Astrocyte of the hippocampus (primary cell): ENCODE results near the gene MUCL3.
A peak's percentile ranks its signal among the peaks of the same experiment; 100 is the strongest.
"Not testable (repeated sequence)": the region's sequence is repeated elsewhere in the genome, so short reads cannot be mapped to it uniquely, and the experiment has no call there.

Experiments
- DNase-seq: peaks from one replicate; pipeline ENCODE4 v3.0.0; 2011; ENCODE audit warnings: low read depth, low spot score

Gene MUCL3

GRCh38 chr6:30912746-30913520 lies 27.8 kb upstream of the MUCL3 start:
- DNase-seq = no peak

DNA sequence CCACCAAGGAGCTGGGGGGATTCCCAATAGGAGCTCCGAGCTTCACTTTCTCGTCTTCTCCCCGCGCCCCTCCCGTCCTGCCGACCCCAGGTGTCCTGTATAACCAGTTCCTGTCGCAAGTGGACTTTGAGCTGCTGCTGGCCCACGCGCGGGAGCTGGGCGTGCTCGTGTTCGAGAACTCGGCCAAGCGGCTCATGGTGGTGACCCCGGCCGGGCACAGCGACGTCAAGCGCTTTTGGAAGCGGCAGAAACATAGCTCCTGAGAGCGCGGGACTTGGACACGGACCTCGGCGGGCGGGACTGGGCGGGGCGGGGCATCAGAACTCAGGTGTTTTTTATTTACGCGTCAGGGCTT lies 27.1 kb upstream of the MUCL3 start:
- DNase-seq = no peak

- DNase-seq = peak; percentile 97
These were observed 26.5 kb upstream of the MUCL3 start, which contains the start of gene VARS2 for GRCh38 chr6:30914076-30914853. VARS2 (plus strand) TSS chr6:30914238; CDS start chr6:30914837, 599 bp downstream.

DNA sequence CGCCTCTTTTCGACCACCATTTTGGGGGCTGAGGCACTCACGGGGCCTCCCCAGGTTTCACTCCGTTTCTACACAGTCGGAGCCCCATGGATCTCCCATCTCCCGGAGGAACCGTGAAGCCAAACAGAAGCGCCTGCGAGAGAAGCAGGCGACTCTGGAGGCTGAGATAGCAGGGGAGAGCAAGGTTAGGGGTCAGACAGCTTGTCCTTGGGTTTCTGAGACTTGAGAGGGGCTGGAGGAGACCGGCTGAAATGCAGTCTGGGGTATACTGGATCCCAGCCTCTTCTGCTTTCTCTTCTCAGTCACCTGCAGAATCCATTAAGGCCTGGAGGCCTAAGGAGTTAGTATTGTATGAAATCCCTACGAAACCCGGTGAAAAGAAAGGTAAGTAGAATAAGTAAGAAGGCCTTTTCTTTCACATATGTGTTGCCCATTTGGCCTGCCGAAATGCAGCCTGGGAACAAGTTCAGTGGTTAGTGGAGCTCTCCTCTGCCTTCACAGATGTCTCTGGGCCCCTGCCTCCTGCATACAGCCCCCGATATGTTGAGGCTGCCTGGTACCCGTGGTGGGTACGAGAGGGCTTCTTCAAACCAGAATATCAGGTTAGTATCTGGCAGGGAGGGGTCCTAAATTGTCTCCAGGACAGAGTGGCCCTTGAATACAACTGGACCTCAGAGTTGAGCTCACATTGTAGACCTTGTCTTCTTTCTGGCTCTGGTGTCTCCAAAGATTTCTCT lies 25.8 kb upstream of the MUCL3 start:
- peak; percentile 14 for DNase-seq

GRCh38 chr6:30915591-30915946 lies 25.2 kb upstream of the MUCL3 start:
- peak; percentile 81 for DNase-seq

GRCh38 chr6:30917041-30917440 lies 23.7 kb upstream of the MUCL3 start:
- DNase-seq = no peak

- no peak for DNase-seq
These were observed 23.3 kb upstream of the MUCL3 start for GRCh38 chr6:30917487-30917886.

DNA sequence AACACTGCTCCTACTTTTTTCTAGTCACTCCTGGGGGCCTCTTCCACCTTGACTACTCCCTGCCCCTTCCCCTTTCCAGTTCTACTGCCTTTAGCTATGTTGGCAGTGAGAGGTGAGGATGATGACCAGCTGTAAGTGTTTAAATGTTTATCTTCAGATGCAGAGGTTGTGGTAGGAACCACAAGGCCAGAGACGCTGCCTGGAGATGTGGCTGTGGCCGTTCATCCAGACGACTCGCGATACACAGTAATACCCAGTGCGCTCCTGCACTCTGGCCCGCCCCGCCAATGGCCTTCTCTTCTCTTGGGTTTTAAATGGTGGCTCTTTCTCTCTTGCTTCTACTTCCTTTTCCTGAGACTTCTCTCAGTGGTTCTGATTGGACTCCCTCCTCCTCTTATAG lies 22.1 kb upstream of the MUCL3 start:
- DNase-seq = no peak

GRCh38 chr6:30922447-30922852 lies 18.3 kb upstream of the MUCL3 start:
- no peak for DNase-seq

DNA sequence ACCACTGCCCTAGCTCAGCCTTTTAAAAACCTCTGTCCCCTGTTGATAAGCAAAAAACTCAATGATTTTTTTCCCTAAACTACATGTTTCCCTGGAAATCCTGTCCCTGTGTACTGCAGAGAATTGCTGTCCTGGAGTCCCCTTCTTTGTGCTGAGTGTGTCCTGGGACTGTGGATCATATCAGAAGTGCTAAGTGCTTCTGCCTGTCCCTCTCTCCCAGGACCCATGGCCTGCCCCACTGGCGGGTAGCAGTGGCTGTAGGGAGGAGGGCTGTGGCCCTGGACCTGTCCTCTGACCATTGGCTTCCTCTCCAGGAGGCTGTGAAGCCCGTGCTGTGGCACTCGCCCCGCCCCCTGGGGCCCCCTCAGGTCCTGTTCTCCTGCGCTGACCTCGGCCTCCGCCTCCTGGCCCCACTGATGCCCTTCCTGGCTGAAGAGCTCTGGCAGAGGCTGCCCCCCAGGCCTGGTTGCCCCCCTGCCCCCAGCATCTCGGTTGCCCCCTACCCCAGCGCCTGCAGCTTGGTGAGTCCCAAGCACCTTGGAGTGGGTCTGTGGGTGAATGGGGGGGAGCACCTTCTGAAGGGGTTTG lies 16.6 kb upstream of the MUCL3 start:
- not testable (repeated sequence) for DNase-seq

- DNase-seq = peak; percentile 60
These were observed 14.1 kb upstream of the MUCL3 start for GRCh38 chr6:30926644-30927043.

GRCh38 chr6:30927080-30927479 lies 13.7 kb upstream of the MUCL3 start:
- DNase-seq = not testable (repeated sequence)

- no peak for DNase-seq
These were observed 12.1 kb upstream of the MUCL3 start for GRCh38 chr6:30928677-30929076.

- no peak for DNase-seq
These were observed 10.3 kb upstream of the MUCL3 start for GRCh38 chr6:30930506-30930905.

DNA sequence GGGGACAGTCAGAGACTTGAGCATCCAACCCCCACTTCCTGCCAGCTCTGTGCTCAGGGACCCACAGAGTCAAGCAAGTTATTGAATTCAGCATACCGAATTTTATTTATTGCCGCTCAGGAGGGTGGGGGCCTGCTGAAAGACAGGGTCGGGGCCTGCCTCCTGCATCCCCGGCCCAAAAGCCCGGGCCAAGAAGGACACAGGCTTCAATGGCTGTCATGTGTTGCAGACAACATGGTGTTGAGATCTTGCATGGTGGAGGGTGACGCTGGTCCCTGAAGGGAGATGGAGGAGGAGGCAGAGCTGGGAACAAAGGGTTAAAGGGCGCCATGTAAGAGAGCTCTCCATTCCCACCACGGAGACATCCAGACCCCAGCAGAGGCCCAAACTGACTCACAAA lies 9.5 kb upstream of the MUCL3 start:
- no peak for DNase-seq

GRCh38 chr6:30931969-30932645 lies 8.7 kb upstream of the MUCL3 start, which contains the start of gene SFTA2:
SFTA2 (minus strand) TSS chr6:30932170; CDS start chr6:30932096, 74 bp downstream.
- DNase-seq = no peak

DNA sequence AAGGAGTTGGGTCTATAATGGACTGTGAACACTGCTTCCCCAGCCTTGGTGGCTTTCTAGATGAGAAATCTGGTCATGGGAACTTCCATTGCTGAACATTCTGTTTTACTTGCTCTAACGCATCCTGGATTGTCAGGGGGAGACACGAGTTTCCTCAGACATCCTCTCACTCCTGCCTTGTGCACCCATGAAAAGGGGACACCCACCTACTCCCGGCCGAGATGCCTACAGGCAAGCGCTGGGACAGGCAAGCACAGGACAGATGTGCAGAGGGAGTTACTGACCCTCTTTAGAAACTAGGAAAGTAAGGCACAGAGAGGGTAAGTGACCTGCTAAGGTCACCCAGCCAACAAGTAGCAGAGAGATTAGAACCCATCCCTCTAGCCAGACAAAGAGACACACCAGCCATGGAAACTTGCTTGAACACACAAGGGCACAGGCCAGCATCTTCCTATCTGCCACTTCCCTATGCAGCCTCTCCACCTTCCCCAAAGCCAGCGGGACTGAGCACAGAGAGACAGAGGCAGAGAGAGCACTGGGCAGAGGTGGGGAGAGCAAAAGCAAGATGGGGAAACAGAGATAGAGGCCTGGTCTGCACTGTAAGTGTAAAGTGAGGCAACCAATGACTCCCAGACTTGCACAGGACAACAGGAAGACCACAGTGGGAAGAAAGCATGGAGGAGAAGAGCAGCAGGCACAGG lies 8.0 kb upstream of the MUCL3 start:
- no peak for DNase-seq

- no peak for DNase-seq
These were observed 5.8 kb upstream of the MUCL3 start for GRCh38 chr6:30935018-30935417.

GRCh38 chr6:30937265-30937664 lies 3.5 kb upstream of the MUCL3 start:
- no peak for DNase-seq

DNA sequence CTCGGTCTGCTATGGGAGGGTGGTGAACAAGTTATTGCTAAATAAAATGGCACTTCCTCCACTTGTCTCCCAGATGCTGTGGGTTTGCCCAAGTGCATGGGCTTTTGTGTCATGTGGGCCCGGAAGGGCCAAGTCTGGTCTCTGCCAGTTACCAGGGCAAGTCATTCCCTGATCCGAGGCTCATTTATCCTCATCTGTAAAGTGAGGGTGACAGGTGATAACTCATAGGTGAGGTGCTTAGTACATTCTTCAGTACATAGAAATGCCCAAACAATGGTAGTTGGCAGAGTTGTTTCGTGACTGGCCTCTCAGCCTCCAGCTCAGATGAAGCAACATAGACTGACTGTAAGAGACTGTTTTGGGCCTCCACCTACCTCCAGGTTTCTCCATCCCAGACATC lies 2.0 kb upstream of the MUCL3 start:
- DNase-seq = no peak

DNA sequence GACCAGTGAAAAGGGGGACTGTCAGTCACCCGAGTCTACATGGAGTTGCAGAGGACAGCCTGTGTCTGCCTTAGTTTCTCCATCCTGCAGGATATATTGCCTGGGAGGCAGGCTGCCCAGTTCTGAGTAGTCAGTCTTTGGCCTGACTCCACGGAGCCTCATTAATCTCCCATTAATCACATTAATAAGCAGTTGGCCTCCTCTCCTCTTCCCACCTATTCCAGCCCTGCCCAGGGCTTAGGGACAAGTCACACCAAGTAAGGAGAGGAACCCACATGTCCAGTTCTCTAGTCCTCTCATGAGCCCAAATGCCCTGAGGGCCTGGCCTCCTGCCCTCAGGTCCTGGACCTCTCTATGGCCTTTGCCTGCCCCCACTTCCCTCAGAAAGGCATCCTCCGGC lies 1.3 kb upstream of the MUCL3 start:
- no peak for DNase-seq
